Karpas-422 (cell line): Measurements from ENCODE around the gene CCDC171. TPM values are rescaled to one million over a fixed set of nuclear protein-coding genes. Genes with fewer than 3 reads are reported as not detected.
A peak's percentile ranks its signal among the peaks of the same experiment; 100 is the strongest.

Experiments used
- DNase-seq: peaks from one replicate; pipeline ENCODE4 v3.0.0-alpha.2; 2015
- H2AFZ ChIP-seq: fragments of 200-600 bp; sonication (generic); 2 replicates; pipeline ENCODE4 v1.6.1; 2014; ENCODE audit warnings: antibody characterized with exemption, low read length, mixed read lengths
- H3K27ac ChIP-seq: fragments of 200-600 bp; sonication (generic); 2 replicates; pipeline ENCODE4 v1.5.1; 2014; ENCODE audit warnings: mild to moderate bottlenecking, low read length, moderate library complexity
- H3K27me3 ChIP-seq: fragments of 200-600 bp; sonication (generic); 2 replicates; pipeline ENCODE4 v1.6.1; 2014; ENCODE audit warnings: low read length, mixed read lengths
- H3K36me3 ChIP-seq: fragments of 200-600 bp; sonication (generic); 2 replicates; pipeline ENCODE4 v1.6.1; 2014; ENCODE audit warnings: low read length, mixed read lengths; ENCODE audit not compliant: insufficient read depth
- H3K4me1 ChIP-seq: fragments of 200-600 bp; sonication (generic); 2 replicates; pipeline ENCODE4 v1.6.1; 2014; ENCODE audit warnings: mild to moderate bottlenecking, low read length, mixed read lengths
- H3K4me2 ChIP-seq: fragments of 200-600 bp; sonication (generic); 2 replicates; pipeline ENCODE4 v1.6.1; 2014; ENCODE audit warnings: low read length, low read depth, mild to moderate bottlenecking; ENCODE audit not compliant: poor library complexity, severe bottlenecking
- H3K4me3 ChIP-seq: fragments of 200-600 bp; sonication (generic); 2 replicates; pipeline ENCODE4 v1.5.1; 2014; ENCODE audit warnings: mild to moderate bottlenecking, antibody characterized with exemption, low read length, mixed read lengths
- H3K79me2 ChIP-seq: fragments of 200-600 bp; sonication (generic); 2 replicates; pipeline ENCODE4 v1.6.1; 2014; ENCODE audit warnings: mild to moderate bottlenecking, low read length, mixed read lengths
- H3K9ac ChIP-seq: fragments of 200-600 bp; sonication (generic); 2 replicates; pipeline ENCODE4 v1.6.0; 2014; ENCODE audit warnings: low read length
- H3K9me2 ChIP-seq: fragments of 200-600 bp; sonication (generic), shearing (Covaris generic); replicated peaks from 2 replicates; pipeline ENCODE4 v1.6.0; 2014; ENCODE audit warnings: mild to moderate bottlenecking, low read length, moderate library complexity; ENCODE audit not compliant: insufficient read depth
- H3K9me3 ChIP-seq: fragments of 300-700, 200-600 bp; sonication (generic); 2 replicates; pipeline ENCODE4 v1.6.1; 2014; ENCODE audit warnings: low read length, mixed read lengths
- H4K20me1 ChIP-seq: fragments of 200-600 bp; sonication (generic); 2 replicates; pipeline ENCODE4 v1.6.1; 2014; ENCODE audit warnings: mild to moderate bottlenecking, antibody characterized with exemption, low read length, low read depth; ENCODE audit not compliant: insufficient read depth
- total RNA-seq: library from RNA; depleted of rRNA; stranded (reverse); fragments of >200 nt; shearing (Covaris generic); gene quantifications from 2 replicates; pipeline ENCODE4 v1.2.3, GENCODE V29; 2014; ENCODE audit warnings: low replicate concordance

Gene CCDC171
- total RNA-seq, 1 experiment from 2014 or later = 3.1 TPM

DNA sequence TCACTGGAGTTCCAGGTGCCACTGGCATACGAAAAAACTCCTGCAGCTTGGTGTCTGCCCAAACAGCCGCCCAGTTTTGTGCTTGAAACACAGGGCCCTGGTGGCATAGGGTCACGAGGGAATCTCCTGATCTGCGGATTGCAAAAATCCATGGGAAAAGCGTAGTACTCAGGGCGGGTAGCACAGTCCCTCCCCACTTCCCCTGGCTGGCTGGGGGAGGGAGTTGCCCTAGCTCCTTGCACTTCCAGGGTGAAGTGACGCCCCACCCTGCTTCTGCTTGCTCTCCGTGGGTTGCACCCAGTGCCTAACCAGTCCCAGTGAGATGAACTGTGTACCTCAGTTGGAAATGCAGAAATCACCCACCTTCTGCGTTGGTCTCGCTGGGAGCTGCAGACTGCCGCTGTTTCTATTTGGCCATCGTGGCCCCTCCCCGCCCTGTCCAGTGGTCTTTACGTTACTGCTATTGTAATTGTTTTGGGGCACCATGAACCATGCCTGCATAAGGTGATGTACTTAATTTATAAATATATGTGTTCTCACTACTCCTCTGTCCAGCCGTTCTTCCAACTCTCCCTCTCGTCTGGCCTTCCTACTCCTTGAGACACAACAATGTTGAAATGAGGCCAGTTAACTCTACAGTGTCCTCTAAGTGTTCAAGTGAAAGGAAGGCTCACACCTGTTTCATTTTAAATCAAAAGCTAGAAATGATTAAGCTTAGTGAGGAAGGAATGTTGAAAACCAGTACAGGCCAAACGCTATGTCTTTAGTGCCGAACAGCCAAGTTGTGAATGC is 65.9 kb downstream of the CCDC171 start:
- no peaks in the 10 kb centered on the region for H4K20me1 ChIP-seq
- H2AFZ ChIP-seq = no peak overlapping the region
- no peak overlapping the region for H3K4me2 ChIP-seq
- no peaks in the 10 kb centered on the region for H3K27me3 ChIP-seq
- H3K4me1 ChIP-seq = no peaks in the 10 kb centered on the region
- no peaks in the 10 kb centered on the region for H3K9me3 ChIP-seq
- no peak overlapping the region for H3K27ac ChIP-seq
- H3K79me2 ChIP-seq = no peaks in the 10 kb centered on the region
- DNase-seq = no peak
- H3K9me2 ChIP-seq = no peaks in the 10 kb centered on the region
- no peaks in the 10 kb centered on the region for H3K36me3 ChIP-seq
- H3K4me3 ChIP-seq = no peak overlapping the region
- no peak overlapping the region for H3K9ac ChIP-seq

DNA sequence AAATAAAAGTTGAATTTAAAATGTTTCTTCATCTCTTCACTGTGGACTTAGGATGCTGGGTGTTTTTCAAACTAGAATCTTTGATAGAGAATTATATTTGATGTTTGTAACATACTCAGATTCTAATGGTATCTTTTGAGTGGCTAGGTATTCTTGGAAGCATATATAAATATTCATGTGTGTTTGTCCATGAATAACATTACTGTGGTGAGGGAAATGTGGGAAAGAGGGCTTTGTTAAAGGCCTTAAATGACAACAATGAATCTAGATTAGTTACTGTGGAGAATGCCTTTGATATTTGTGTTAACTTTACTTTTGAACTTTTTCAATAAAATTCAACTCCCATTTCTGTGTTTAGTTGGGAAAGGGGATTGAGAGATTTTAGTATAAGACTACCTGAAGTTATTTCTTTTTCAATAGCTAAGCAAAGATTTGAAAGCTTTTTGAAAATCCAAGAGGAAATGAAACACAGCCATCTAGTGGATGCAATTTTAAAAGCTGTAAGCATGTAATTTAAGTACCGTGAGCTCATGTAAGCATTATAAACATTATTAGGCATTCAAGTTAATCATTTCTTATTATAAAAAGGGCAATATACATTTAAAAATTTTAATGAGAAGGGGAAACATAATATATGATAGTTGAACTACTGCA is 69.6 kb downstream of the CCDC171 start:
- Histone ChIP-seq H3K79me2 (no peaks in the 10 kb centered on the region), H3K4me3 (no peak overlapping the region), H3K36me3 (no peaks in the 10 kb centered on the region), H3K27me3 (no peaks in the 10 kb centered on the region), H3K27ac (no peak overlapping the region), H3K4me1 (no peaks in the 10 kb centered on the region), H4K20me1 (no peaks in the 10 kb centered on the region), H3K4me2 (no peak overlapping the region), H2AFZ (no peak overlapping the region), H3K9me3 (no peaks in the 10 kb centered on the region), H3K9me2 (no peaks in the 10 kb centered on the region), H3K9ac (no peak overlapping the region)
- DNase-seq = no peak

DNA sequence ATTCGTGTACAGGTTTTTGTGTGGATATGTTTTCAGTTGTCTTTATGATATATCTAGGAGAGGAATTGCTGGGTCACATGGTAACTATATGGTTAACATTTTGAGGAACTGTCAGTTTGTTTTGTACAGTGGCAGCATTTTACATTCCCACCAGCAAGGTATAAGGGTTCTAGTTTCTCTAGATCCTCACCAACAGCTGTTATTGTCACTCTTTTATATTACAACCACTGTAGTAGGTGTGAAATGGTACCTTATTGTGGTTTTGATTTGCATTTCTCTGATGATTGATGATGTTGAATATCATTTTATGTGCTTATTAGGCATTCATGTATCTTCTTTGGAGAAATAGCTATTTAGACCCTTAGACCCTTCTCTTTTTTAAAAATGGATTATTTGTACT is 82.9 kb downstream of the CCDC171 start:
- Histone ChIP-seq H3K4me2 (no peak overlapping the region), H3K27ac (no peak overlapping the region)
- DNase-seq = no peak

DNA sequence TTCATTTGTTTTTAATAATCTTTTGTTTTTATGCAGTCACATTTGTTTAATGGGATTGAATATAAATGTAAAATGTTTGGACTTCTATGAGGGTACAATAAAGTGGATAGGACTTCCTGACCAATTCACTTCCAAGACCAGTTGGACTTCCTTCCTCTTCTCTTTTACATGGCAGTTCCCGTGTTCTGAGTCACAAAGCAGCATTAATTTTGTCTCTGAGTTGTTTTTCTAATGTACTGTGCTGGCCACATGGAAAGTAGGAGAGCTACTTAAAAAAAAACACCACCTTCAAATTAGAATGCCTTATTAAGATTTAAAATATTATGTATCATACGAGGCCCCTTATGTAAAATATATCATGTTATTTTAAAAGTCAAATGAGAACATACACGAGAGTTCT is 87.3 kb downstream of the CCDC171 start:
- no peaks in the 10 kb centered on the region for H3K4me1 ChIP-seq
- H3K4me2 ChIP-seq = no peak overlapping the region

More for the DNA sequence above, 82.9 kb downstream of the CCDC171 start:
- Histone ChIP-seq H3K27me3 (no peaks in the 10 kb centered on the region), H3K9me3 (no peaks in the 10 kb centered on the region), H3K9me2 (no peaks in the 10 kb centered on the region), H3K36me3 (no peaks in the 10 kb centered on the region), H2AFZ (no peak overlapping the region), H3K9ac (no peak overlapping the region), H4K20me1 (no peaks in the 10 kb centered on the region), H3K79me2 (no peaks in the 10 kb centered on the region), H3K4me1 (no peaks in the 10 kb centered on the region), H3K4me3 (no peak overlapping the region)

DNA sequence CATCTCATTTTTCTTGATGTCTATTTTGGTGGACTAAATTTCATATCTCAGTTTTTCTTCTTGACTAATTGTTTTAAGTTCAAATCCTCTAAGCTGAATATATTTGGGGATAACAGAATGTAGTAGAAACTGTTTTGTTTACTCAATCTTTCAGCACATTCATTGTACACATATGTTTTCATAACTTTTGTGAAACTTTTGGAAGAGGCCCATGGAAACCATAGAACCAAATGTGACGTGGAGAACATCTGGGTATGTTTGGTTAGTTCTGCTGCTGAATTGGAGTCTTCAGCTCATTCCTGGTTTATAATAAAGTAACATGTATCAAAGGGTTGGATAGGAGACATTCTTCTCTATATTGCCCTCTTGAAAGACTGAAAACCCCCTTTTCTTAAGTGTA is 88.4 kb downstream of the CCDC171 start:
- H3K79me2 ChIP-seq = no peaks in the 10 kb centered on the region
- H3K36me3 ChIP-seq = no peaks in the 10 kb centered on the region
- no peaks in the 10 kb centered on the region for H3K27me3 ChIP-seq
- no peak overlapping the region for H3K4me2 ChIP-seq
- H3K9me2 ChIP-seq = no peaks in the 10 kb centered on the region
- no peak overlapping the region for H2AFZ ChIP-seq
- no peaks in the 10 kb centered on the region for H3K4me1 ChIP-seq
- DNase-seq = no peak
- H3K27ac ChIP-seq = no peak overlapping the region
- H3K9ac ChIP-seq = no peak overlapping the region
- no peaks in the 10 kb centered on the region for H3K9me3 ChIP-seq
- no peak overlapping the region for H3K4me3 ChIP-seq
- H4K20me1 ChIP-seq = no peaks in the 10 kb centered on the region

More for the DNA sequence above, 87.3 kb downstream of the CCDC171 start:
- H3K27me3 ChIP-seq = no peaks in the 10 kb centered on the region
- H3K9me3 ChIP-seq = no peaks in the 10 kb centered on the region
- H3K9me2 ChIP-seq = no peaks in the 10 kb centered on the region
- no peak overlapping the region for H3K27ac ChIP-seq
- DNase-seq = no peak
- no peak overlapping the region for H3K4me3 ChIP-seq
- H3K79me2 ChIP-seq = no peaks in the 10 kb centered on the region
- no peaks in the 10 kb centered on the region for H3K36me3 ChIP-seq
- H4K20me1 ChIP-seq = no peaks in the 10 kb centered on the region
- H2AFZ ChIP-seq = no peak overlapping the region
- H3K9ac ChIP-seq = no peak overlapping the region

DNA sequence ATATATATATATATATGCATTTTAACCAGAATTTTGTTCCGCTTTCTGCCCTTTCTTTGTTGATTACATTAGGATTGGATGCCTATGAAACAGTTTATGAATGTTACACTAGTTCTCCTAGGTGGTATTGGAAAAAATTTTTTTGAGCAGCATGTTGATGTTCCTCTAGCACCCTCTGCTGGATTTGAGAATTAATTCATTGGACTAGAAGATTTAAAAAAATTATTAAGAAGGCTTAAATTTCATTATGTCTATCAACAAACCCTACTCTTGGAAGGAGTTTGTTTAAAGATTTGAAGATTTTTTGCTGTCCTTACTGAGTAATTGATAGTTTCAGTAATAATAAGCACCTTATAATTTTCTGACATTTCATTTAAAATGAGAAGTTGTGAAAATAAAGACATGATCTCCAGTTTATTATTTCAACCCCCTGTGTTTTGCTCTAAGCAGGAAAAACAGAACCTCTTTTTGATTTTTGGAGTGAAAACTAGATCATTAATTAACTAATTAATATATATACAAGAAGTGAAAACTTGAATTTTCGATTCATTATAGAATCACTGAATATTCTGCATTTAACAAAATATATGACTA is 89.6 kb downstream of the CCDC171 start:
- no peak overlapping the region for H3K9ac ChIP-seq
- H3K4me2 ChIP-seq = no peak overlapping the region
- H4K20me1 ChIP-seq = no peaks in the 10 kb centered on the region
- H3K27ac ChIP-seq = no peak overlapping the region
- DNase-seq = peak; percentile 82
- no peaks in the 10 kb centered on the region for H3K36me3 ChIP-seq
- H3K79me2 ChIP-seq = no peaks in the 10 kb centered on the region
- H3K4me3 ChIP-seq = no peak overlapping the region
- H3K9me2 ChIP-seq = no peaks in the 10 kb centered on the region
- no peak overlapping the region for H2AFZ ChIP-seq
- H3K9me3 ChIP-seq = no peaks in the 10 kb centered on the region
- H3K27me3 ChIP-seq = no peaks in the 10 kb centered on the region
- no peaks in the 10 kb centered on the region for H3K4me1 ChIP-seq

DNA sequence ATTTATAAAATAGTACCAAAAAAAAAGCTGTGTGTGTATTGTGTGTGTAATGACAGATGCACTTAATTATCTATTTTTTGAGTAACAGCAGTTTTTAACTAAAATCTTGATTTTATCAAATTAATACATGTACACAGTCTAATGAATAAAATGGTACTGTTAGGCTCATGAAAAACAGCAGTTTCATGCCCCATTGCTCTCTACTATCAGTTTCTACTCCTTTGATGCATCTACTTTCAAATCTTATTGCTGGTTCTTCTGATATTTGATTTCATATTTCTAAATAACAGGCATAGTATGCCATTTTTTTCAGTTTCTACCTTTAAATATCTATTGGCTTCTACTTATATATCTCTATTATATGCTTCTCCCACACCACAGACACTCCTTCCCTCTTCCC is 117.4 kb downstream of the CCDC171 start:
- Histone ChIP-seq H3K27ac (no peak overlapping the region), H3K36me3 (no peaks in the 10 kb centered on the region), H3K9me2 (no peaks in the 10 kb centered on the region), H3K4me1 (no peaks in the 10 kb centered on the region), H3K4me3 (no peak overlapping the region), H3K9ac (no peak overlapping the region), H2AFZ (no peak overlapping the region), H3K79me2 (no peaks in the 10 kb centered on the region), H3K9me3 (no peaks in the 10 kb centered on the region), H4K20me1 (no peaks in the 10 kb centered on the region), H3K27me3 (no peaks in the 10 kb centered on the region), H3K4me2 (no peak overlapping the region)
- no peak for DNase-seq

DNA sequence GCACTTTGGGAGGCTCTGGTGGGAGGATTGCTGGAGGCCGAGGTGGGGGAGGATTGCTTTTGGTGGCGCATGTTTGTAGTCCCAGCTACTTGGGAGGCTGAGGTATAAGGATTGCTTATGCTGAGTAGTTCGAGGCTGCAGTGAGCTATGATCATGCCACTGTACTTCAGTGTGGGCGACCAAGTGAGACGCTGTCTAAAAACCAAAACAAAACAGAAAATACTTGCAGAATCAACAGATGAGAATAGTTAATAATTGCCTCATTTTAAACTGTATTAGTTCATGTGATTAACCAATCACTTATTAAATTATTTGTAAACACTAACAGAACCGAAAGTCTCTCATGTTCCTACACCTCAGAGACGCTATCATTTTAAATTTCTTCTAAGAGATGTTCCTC is 118.1 kb downstream of the CCDC171 start:
- H3K9me3 ChIP-seq = no peaks in the 10 kb centered on the region
- DNase-seq = no peak
- no peak overlapping the region for H2AFZ ChIP-seq

More for the DNA sequence above, 118.1 kb downstream of the CCDC171 start:
- H3K4me1 ChIP-seq = no peaks in the 10 kb centered on the region
- no peak overlapping the region for H3K4me3 ChIP-seq
- no peak overlapping the region for H3K4me2 ChIP-seq
- H3K9me2 ChIP-seq = no peaks in the 10 kb centered on the region
- H3K9ac ChIP-seq = no peak overlapping the region
- no peaks in the 10 kb centered on the region for H3K79me2 ChIP-seq
- no peaks in the 10 kb centered on the region for H3K27me3 ChIP-seq
- H4K20me1 ChIP-seq = no peaks in the 10 kb centered on the region
- no peaks in the 10 kb centered on the region for H3K36me3 ChIP-seq
- no peak overlapping the region for H3K27ac ChIP-seq
